OCI-LY1 (cell line): Measurements from ENCODE around the gene BPIFB4.

Source experiments
- H2AFZ ChIP-seq: fragments of 200-600 bp; sonication (generic), shearing (Covaris generic); 2 replicates; pipeline ENCODE4 v1.6.0; 2014; ENCODE audit warnings: antibody characterized with exemption, mild to moderate bottlenecking, low read length
- H3F3A ChIP-seq: fragments of 200-600 bp; sonication (generic), shearing (Covaris generic); 2 replicates; pipeline ENCODE4 v1.6.0; 2014; ENCODE audit warnings: mild to moderate bottlenecking, antibody characterized with exemption, low read length, moderate library complexity; ENCODE audit not compliant: insufficient read depth
- H3K27ac ChIP-seq: fragments of 200-600 bp; sonication (generic); 2 replicates; pipeline ENCODE4 v1.5.1; 2014; ENCODE audit warnings: low read length, mixed run types, mild to moderate bottlenecking, low read depth; ENCODE audit not compliant: poor library complexity, severe bottlenecking
- H3K27me3 ChIP-seq: fragments of 200-600 bp; sonication (generic); 2 replicates; pipeline ENCODE4 v1.6.0; 2014; ENCODE audit warnings: antibody characterized with exemption, mild to moderate bottlenecking, low read length, moderate library complexity; ENCODE audit not compliant: insufficient read depth
- H3K36me3 ChIP-seq: fragments of 200-600 bp; sonication (generic); 2 replicates; pipeline ENCODE4 v1.6.1; 2014; ENCODE audit warnings: mild to moderate bottlenecking, antibody characterized with exemption, low read length, moderate library complexity, mixed read lengths; ENCODE audit not compliant: insufficient read depth
- H3K4me1 ChIP-seq: fragments of 200-600 bp; sonication (generic); 2 replicates; pipeline ENCODE4 v1.5.1; 2014; ENCODE audit warnings: mild to moderate bottlenecking, low read length, moderate library complexity; ENCODE audit not compliant: insufficient read depth, severe bottlenecking
- H3K4me2 ChIP-seq: fragments of 200-600 bp; sonication (generic), shearing (Covaris generic); 2 replicates; pipeline ENCODE4 v1.6.1; 2014; ENCODE audit warnings: low read length
- H3K4me3 ChIP-seq: fragments of 200-600 bp; sonication (generic); 2 replicates; pipeline ENCODE4 v1.5.1; 2014; ENCODE audit warnings: low read length, low read depth, mild to moderate bottlenecking, mixed read lengths; ENCODE audit not compliant: poor library complexity, severe bottlenecking
- H3K79me2 ChIP-seq: fragments of 200-600 bp; shearing (Covaris generic); 2 replicates; pipeline ENCODE4 v1.6.1; 2016; ENCODE audit warnings: mixed run types, low read length, mixed read lengths; ENCODE audit not compliant: insufficient read depth
- H3K9ac ChIP-seq: fragments of 200-600 bp; sonication (generic), shearing (Covaris generic); 2 replicates; pipeline ENCODE4 v1.6.1; 2014; ENCODE audit warnings: mild to moderate bottlenecking, low read length, mixed read lengths
- H3K9me2 ChIP-seq: fragments of 200-600 bp; sonication (generic), shearing (Covaris generic); 2 replicates; pipeline ENCODE4 v1.6.1; 2014; ENCODE audit warnings: low read depth, mild to moderate bottlenecking, low read length, mixed read lengths
- H3K9me3 ChIP-seq: fragments of 200-600 bp; shearing (Covaris generic); 2 replicates; pipeline ENCODE4 v1.6.1; 2014; ENCODE audit warnings: low read length, mixed read lengths
- H4K20me1 ChIP-seq: fragments of 200-600 bp; sonication (generic), shearing (Covaris generic); 2 replicates; pipeline ENCODE4 v1.6.0; 2016; ENCODE audit warnings: mild to moderate bottlenecking, low read length; ENCODE audit not compliant: insufficient read depth
- EZH2 ChIP-seq: fragments of 200-600 bp; sonication (generic), shearing (Covaris generic); IDR thresholded peaks from 2 replicates; pipeline ENCODE4 v1.8.0; 2017; ENCODE audit warnings: borderline replicate concordance, mixed run types, mild to moderate bottlenecking, antibody characterized with exemption, low read length, moderate library complexity, mixed read lengths
- TF ChIP-seq, protein P1 (sequence below): fragments of 200-600 bp; sonication (generic), shearing (Covaris generic); IDR thresholded peaks from 2 replicates; pipeline ENCODE4 v1.5.1; 2017; ENCODE audit warnings: mild to moderate bottlenecking, antibody characterized with exemption, low read length, moderate library complexity, mixed read lengths

Gene BPIFB4

DNA sequence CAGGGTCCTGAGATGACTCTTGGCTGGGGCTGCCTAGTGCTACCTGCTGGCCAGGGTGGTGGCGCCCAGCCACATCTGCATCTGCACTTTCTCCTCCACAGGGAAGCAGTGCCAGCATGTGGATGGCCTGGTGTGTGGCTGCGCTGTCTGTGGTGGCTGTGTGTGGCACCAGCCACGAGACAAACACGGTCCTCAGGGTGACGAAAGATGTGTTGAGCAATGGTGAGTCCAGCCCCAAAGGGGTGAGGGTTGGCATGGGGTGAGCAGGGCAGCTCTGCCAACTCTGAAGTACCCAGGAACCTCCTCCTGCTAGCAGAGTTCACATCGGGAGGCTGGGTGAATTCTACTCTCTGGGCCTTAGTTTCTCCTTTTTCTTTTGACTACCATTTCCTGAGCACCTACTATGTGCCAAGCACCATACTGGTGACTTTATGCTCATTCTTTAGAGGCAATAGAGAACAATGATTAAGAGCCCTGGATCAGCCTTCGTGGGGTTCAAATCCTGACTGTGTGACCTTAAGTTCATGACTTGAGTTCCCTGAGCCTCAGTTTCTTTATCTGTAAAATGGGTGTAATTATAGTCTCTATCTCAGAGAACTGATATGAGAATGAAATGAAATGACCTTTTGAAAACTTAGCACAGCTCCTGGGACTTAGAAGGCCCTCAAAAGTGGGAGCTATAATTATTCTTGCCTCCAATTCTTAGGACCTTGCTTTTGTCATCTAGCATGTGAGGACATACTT lies 2.1 kb downstream of the BPIFB4 start:
- H3K9ac ChIP-seq, result no peak overlapping the region
- no peak overlapping the region for H3K27ac ChIP-seq
- H2AFZ ChIP-seq, result no peak overlapping the region
- no peaks in the 10 kb centered on the region for H3F3A ChIP-seq
- no peak overlapping the region for H3K4me2 ChIP-seq
- H3K27me3 ChIP-seq, result peaks cover 7% of the 10 kb centered on the region
- no peaks in the 10 kb centered on the region for H3K79me2 ChIP-seq
- H3K4me3 ChIP-seq, result no peak overlapping the region
- no peaks in the 10 kb centered on the region for H4K20me1 ChIP-seq
- TF ChIP-seq, protein P1, sequence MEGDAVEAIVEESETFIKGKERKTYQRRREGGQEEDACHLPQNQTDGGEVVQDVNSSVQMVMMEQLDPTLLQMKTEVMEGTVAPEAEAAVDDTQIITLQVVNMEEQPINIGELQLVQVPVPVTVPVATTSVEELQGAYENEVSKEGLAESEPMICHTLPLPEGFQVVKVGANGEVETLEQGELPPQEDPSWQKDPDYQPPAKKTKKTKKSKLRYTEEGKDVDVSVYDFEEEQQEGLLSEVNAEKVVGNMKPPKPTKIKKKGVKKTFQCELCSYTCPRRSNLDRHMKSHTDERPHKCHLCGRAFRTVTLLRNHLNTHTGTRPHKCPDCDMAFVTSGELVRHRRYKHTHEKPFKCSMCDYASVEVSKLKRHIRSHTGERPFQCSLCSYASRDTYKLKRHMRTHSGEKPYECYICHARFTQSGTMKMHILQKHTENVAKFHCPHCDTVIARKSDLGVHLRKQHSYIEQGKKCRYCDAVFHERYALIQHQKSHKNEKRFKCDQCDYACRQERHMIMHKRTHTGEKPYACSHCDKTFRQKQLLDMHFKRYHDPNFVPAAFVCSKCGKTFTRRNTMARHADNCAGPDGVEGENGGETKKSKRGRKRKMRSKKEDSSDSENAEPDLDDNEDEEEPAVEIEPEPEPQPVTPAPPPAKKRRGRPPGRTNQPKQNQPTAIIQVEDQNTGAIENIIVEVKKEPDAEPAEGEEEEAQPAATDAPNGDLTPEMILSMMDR, result no peak
- no peak for TF ChIP-seq EZH2
- no peaks in the 10 kb centered on the region for H3K9me2 ChIP-seq
- no peaks in the 10 kb centered on the region for H3K9me3 ChIP-seq
- no peaks in the 10 kb centered on the region for H3K36me3 ChIP-seq
- H3K4me1 ChIP-seq, result no peaks in the 10 kb centered on the region

DNA sequence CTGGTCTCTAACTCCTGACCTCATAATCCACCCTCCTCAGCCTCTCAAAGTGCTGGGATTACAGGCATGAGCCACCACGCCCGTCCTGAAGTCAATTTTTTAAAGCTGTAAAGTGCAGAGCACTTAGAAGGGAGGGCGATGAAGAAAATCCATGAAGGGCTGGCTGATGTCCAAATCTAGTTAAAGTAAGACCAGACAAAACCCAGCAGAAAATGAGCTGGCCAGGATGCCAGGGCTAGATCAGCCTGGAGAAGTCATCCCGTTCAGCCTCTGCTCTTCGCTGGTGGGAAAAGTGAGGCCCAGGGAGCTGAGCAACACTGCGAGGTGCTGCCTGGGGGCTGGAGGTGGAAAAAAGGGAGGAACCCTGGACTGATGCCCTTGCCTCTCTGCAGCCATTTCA lies 3.1 kb downstream of the BPIFB4 start:
- Histone ChIP-seq H3K27ac (no peak overlapping the region), H3K9ac (no peak overlapping the region), H3K4me1 (no peaks in the 10 kb centered on the region), H3K36me3 (no peaks in the 10 kb centered on the region), H3K4me3 (no peak overlapping the region), H3K79me2 (no peaks in the 10 kb centered on the region), H2AFZ (no peak overlapping the region), H3K9me2 (no peaks in the 10 kb centered on the region), H4K20me1 (no peaks in the 10 kb centered on the region), H3K27me3 (peaks cover 7% of the 10 kb centered on the region), H3F3A (no peaks in the 10 kb centered on the region), H3K9me3 (no peaks in the 10 kb centered on the region), H3K4me2 (no peak overlapping the region)
- no peak for TF ChIP-seq EZH2
- TF ChIP-seq, protein P1, result no peak

DNA sequence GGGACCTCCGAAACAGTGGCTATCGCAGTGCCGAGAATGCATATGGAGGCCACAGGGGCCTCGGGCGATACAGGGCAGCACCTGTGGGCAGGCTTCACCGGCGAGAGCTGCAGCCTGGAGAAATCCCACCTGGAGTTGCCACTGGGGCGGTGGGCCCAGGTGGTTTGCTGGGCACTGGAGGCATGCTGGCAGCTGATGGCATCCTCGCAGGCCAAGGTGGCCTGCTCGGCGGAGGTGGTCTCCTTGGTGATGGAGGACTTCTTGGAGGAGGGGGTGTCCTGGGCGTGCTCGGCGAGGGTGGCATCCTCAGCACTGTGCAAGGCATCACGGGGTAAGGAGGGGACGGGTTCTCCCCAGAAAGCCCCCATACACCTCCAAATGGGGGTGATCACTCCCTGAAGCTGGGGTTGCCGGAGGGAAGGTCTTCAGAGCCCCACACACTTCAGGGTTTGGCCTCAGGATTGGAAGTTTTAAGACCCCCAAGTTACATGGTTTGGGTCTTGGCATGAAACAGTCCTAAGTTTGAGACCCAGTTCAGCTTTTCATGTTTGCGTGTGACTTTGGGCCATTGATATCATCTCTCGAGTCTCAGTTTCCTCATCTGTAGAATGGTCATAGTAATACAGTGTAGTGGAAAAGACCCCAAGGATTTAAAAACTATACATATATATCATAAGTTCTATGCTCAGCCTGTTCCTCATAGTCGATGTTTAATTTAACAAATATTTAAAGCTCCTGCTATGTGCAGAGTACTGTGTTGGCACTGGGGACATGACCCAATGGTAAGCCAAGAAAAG lies 4.3 kb downstream of the BPIFB4 start:
- H3K9me3 ChIP-seq, result no peaks in the 10 kb centered on the region
- H2AFZ ChIP-seq, result no peak overlapping the region
- H3K79me2 ChIP-seq, result no peaks in the 10 kb centered on the region
- no peak overlapping the region for H3K4me3 ChIP-seq
- H3F3A ChIP-seq, result no peaks in the 10 kb centered on the region
- no peaks in the 10 kb centered on the region for H3K36me3 ChIP-seq
- no peaks in the 10 kb centered on the region for H3K4me1 ChIP-seq
- no peaks in the 10 kb centered on the region for H3K9me2 ChIP-seq
- TF ChIP-seq, protein P1, result no peak
- no peak for TF ChIP-seq EZH2
- H3K9ac ChIP-seq, result no peak overlapping the region
- H3K4me2 ChIP-seq, result no peak overlapping the region
- no peak overlapping the region for H3K27ac ChIP-seq
- no peaks in the 10 kb centered on the region for H4K20me1 ChIP-seq
- H3K27me3 ChIP-seq, result 0 out of 2 replicates have a peak, but pooled peaks cover under 1% of the 10 kb centered on the region
